NCI-H146 treated with DMSO at 0.1 percent for 48 hours (cell line): ENCODE results near the gene STMP1.
A peak's percentile ranks its signal among the peaks of the same experiment; 100 is the strongest.
"Not testable (repeated sequence)": the region's sequence is repeated elsewhere in the genome, so short reads cannot be mapped to it uniquely, and the experiment has no call there.

Experiments used
- DNase-seq: peaks from one replicate; lab custom pipeline; 2025; ENCODE audit not compliant: unreplicated experiment; lab: John Stamatoyannopoulos, UW

STMP1 gene

DNA sequence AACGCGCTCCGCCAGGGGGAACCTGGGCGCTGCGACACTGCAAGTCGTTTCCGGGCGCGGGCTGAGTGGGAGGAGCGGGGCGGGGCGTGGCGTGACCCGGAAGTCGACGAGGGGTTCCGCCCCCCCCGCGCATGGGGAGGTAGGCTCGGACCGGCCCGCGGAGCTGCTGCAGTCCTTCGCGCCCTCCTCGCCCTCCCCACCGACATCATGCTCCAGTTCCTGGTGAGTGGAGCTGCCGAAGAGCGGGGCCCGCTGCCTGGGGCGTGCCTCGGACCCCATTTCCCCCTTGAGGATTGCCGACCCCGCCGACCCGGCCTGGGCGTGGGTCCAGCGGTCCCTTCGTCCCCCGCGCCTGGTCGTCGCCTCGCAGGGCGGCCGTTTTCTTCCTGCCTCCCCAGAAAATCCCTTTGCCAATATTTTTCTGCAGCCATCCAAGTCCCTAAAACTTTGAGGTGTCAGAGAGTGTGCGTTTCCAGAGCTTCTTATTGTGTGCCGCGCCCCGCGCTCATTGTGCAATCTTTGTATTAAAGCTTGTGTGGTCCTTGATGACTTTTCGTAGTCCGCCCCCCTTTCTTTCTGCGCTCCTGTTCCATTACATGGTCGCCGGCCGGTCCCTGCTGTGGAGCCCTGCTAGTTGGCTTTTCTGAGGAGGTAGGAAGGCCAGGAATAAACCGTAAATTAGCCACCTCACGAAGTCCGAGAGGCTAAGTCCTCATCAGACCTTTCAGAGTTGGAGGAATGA, at the start of gene STMP1:
Gene STMP1 (plus strand): TSS at position 142 of the 742 bp plus-strand sequence.
- peak; percentile 72 for DNase-seq

DNA sequence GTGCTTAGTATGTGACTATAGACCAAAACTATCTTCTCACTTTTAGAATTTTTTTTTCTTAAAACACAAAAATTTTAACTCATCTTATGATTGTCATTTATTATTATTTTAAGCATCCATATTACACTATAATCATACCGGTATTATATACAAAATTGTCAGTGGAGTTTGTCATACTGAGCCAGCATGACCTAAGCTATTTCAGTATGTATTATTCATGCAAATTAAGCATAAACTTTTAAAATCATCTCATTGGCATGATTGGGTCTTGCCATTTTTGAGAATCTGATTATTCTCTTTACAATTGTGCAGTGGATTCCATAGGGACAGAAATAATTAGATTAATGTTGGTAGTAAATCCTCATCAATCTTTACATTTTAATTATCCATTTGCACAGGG, 46.2 kb upstream of the STMP1 start:
- DNase-seq, result no peak

DNA sequence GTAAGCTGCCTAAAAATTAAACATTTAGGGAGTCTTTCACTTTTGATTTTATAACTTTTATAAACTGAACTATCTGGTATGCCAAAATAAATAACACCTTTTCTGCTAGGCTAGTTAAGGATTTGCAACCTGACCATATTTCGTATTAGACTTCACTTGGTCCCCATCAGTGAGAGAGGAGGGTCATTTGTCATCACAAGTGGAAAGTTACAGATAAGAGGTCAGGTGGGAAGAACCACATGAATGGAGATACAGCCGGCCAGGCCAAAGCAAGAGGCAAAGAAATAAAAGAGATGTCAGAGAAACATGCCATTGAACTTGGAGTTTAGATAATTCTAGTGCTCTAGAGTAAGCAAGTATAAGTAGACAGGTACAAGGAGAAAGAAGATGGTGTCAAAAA, 44.5 kb upstream of the STMP1 start:
- DNase-seq, result no peak

DNA sequence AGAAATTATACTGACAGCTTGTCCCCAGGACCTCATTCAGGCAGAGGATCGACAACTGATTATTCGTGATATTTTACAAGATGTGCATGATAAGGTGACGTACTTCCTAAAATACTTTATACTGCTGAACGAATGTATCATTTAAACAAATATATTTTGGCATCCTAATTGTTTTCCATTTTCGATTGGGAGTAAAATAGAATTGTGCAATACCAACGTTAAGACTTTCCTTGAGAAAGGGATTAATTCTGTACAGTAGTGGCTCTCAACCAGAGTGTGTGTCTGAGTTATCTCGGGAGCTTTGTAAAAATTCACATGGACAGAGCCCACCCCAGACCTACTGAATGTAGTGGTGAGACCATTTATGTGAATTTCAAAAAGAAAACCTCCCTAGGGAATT, 43.8 kb upstream of the STMP1 start:
- no peak for DNase-seq

DNA sequence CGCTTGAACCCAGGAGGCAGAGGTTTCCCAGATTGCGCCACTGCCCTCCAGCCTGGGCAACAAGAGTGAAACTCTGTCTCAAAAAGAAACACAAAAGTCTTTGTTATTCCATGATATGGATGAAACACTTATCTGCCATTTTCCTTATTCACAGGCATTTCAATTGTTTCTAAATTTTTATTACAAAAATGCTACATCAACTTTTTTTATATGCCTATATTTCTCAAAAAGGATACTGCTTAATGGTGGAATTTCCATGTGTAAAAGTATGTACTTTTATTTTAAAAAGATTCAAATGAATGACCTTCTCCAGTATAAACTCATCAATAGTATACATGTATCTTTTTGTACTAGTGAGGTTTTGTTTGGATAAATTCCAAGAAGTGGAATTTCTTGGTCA, 41.9 kb upstream of the STMP1 start:
- DNase-seq, result no peak

DNA sequence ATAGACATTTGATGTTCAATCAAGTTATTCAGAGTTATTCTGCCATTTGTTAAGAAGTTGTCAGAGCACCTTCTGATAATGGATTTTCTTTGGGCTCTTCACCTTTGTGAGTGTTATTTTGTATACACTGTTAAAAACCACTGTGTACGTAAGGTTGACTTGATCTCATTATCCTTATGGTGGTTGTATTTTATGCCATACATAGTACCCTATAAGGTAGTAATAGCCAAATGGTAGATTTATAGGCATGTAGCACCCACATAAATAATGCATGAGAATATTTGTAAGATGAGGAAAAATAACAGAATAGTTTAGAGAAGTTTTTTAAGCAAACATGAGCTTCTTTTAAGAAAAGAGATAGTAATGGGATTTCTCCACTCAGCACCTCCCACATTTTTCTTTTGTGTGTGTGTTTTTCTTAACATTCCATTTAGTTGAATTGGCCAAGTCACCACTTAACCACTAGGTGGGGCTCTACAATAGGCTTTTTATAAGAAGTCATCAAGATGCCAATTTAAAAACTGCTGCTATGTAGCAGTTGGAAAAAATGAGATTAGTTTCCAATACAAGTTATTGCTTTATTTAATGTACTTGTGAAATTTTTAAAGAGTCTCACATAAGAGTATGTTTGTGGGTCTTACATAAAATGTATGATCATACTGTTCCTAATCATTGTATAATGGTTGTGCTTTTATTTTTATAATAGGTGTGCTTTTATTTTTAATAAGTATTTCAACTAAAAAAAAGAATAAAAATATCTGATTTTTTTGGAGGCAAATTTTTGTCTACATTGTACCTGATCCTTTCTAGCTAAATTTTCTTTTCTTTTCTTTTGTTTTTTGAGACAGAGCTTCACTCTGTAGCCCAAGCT, 41.1 kb upstream of the STMP1 start:
- DNase-seq, result peak; percentile 54

DNA sequence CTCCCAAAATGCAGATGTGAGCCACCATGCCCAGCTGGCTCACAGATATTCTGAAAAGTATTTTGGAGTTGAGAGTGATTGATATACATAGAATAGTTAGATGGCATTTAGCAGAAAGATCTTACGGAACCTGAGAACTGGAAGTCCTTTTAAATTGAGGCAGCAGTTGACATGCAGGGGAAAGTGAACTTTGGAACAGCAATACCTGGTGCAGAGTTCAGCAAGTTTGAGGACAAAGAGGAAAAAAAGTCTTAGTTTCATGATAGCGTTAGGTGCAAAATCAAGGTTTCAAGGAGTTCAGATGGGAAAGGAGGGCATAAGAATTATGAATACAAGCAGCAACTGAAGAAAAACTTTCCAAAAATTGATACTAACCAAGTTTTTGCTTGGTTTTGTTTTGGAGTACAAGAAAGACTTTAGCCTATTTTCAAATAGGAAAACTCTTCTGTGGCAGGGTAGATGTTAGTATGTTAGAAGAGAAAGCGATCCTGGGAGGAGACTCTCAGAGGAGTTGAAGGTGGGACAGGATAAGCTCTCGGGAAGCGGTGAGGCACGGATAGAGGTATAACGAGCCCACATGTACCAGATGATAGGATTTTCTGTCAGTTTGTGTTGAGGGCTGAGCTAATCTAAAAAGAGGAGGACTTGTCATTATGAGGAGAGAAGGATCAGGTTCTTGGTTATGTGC, 28.0 kb upstream of the STMP1 start:
- DNase-seq, result no peak

DNA sequence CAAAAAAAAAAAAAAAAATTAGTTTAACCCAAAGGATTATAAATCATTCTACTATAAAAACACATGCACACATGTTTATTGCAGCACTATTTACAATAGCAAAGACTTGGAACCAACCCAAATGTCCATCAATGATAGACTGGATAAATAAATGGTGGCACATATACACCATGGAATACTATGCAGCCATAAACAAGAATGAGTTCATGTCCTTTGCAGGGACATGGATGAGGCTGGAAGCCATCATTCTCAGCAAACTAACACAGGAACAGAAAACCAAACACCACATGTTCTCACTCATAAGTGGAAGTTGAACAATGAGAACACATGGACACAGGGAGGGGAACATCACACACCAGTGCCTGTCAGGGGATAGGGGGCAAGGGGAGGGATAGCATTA, 22.6 kb upstream of the STMP1 start:
- not testable (repeated sequence) for DNase-seq

DNA sequence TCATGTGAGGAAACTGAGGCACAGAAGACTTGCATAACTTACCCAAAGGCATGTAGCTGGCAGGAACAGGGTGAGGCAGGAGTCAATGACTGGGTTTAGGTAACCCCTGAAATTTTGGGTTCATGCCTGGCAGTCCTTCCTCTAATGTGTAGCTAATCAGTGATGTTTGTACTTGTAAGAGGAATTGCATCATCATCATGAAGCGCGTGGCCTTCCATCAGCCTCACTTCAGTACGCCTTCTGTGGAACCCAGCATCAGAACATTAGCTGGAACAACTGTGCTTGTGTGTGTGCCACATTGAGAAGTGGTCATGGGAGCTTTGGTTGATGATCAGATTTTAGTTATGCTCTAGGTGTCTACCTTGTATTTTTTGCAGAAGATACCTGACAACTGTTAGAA, 18.2 kb upstream of the STMP1 start:
- DNase-seq, result no peak

DNA sequence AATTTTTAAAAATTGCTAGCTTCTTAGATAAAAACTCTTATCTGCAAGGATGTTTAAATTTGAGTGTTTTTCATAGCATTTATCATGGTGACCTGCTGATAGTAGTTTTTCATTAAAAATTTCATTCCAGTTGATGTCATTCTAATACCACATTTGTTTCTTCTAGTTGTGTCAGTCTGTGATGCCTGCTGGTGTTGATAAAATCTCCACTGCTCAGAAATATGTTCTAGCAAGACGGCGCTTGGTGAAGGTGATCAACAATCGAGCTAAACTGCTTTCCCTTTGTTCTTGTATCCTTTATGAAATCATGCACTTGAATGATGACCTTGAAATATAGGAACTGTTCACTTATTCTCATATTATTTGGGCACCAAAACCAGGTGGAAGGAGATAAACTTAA, 17.6 kb upstream of the STMP1 start:
- no peak for DNase-seq

DNA sequence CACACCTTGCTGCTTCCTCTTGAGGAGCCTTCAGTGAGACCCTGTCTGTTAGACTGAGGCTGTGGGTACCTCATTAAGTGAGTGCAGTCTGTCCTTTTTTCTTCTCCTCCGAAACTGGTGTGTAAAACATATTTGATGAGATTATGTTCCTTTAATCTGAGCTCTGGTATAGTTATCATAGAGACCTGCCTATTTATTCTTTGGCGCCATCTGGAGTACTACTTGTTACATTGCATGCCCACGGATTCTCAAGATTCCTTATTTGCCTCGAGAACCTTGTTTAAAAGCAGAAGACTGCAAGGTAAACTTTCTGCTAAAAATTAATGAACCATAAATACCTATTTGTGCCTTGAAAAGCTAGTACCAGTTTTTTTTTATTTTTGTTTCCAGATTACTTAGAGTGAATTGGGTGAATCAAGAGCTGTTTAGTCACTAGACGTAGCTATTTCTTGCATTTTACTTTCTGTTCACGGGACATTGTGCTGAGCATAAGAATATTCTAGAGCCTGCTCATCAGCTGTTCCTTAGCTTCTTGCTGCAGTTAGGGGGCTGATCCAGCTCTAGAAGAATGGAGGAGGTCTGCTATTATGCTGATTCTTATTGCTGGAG, 16.9 kb upstream of the STMP1 start:
- peak; percentile 34 for DNase-seq

DNA sequence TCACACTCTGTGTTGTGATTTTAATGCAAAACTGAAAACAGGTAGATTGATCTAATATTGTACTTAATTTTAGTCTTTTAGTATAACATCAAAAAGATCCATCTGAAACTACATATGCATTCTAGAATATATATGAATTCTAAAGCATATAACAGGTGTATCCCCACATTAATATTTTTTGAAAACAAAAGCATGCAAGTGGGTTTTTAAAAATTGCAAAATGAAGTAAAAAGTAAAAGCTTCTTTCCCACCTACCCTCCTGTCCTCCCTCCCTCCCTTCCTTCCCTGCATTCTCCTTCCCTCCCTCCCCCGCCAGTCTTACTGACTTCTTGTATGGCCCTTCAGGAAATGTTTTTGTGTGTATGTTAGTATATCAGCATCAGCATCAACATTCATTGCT, 14.6 kb upstream of the STMP1 start:
- DNase-seq, result no peak

DNA sequence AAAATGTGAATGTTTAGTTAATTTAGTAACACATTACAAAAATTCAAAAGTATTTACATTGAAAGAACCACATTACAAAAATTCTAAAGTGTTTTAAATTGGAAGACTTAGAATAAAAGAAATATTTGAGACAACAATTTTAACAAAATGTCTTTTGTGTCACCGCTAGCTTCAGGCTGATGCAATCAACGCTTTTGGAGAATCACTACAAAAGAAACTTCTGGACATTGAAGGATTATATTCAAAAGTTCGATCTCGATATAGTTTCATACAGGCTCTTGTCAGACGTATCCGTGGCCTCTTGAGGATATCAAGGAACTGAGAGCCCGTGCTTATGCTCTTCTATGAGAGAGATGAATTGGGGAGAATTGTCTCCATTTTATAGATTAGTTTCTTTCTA, 14.1 kb upstream of the STMP1 start:
- no peak for DNase-seq

DNA sequence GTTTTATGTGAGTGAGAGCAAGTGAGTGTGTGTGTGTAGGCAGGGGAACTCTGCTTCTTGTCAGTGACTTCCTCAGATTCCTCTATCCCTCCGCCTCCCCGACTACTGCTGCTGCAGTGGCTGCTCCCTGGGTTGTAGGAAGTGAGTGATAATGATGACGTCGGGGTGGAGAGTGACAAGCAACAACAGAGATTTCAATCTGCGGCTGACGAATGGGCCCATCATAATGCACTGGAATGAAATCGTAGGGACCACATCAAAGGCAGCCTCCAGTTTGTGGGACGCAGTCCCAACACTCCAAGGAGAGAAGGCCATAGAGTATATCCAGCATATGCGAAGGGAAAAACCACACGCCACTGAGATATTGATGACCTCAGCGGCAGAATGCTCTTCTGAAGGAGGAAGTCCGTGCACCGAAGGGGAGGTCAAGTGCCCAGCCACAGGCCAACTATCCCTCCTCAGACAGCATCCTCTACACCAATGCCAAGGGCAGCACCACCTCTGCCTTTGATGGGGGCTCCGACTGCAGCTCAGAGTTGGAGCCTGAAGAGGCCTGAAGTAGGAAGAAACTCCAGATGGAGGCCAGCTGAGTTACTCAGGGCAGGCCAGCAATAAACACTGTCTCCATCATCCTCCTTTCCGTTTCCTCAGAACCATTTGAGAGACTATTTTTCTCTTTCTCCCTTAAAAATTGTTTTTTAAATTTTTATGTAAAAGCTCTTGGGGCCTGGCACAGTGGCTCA, 11.3 kb upstream of the STMP1 start:
- DNase-seq, result no peak

DNA sequence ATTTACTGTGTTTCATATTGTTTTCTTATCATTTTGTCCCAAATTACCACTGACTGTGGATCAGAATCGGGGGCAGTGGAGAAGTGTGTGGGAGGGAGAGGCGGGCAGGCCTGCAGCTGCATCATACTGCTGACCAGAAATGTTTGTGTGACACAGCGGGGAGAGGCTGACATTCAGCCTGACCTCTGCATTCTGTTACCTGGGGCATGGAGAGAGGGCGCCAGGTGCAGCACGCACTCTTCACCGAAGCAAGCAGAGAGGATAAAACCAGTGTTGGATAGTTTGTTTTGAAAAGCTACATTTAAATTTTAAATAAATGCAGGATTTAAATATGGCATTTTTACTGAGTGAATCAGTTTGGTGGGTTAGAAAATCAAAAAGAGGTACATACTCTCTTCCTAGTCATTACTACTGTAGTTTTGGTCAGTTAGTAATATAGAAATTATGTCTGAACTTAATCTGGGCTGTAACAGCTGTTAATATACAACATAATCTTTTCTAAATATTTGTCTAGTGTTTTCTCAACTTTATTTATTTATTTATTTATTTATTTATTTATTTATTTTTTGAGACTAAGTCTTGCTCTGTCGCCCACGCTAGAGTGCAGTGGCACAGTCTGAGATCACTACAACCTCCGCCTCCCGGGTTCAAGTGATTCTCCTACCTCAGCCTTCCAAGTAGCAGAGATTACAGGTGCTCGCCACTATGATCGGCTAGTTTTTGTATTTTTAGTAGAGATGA, 8.8 kb upstream of the STMP1 start:
- DNase-seq, result peak; percentile 88

DNA sequence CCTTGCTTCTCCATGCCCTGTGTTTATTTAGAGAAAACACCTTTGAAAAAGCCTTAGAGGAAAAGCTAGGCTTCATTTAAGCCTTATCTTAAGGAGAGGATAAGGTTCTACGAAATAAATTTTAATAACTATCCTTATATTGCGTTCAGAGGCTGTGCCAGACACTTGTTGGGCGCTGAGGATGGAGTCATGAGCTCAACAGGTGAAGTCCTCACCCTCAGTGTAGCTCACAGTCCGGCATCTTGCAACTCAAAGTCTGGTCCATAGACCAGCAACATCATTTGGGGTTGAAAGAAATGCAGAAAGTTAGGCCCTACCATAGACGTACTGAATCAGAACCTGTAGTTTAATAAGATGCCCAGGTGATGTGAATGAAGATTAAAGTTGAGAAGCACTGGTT, 3.8 kb upstream of the STMP1 start:
- no peak for DNase-seq

DNA sequence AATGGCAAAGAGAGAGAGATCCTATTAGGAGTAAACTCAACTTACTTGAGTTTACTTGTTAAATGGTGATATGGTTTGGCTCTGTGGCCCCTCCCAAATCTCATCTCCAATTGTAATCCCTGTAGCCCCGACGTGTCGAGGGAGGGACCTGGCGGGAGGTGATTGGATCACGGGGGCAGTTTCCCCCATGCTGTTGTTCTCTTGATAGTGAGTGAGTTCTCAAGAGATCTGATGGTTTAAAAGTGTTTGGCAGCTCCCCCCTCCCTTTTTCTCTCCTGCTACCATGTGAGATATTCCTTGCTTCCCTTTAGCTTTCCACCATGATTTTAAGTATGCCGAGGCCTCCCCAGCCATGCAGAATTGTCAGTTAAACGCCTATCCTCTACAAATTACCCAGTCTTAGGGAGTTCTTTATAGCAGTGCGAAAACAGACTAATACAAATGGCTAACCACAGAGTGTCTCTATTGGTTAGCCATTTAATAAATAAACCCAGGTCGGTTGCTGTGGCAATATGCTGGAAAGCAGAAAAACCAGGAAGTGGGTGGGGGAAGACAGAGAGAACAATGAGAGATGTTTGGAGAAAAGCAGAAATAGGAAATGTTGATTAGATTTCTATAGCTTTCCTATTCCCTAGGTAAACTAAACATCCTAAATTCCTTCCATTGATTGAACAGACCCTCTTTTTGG, 3.0 kb upstream of the STMP1 start:
- DNase-seq, result peak; percentile 74

DNA sequence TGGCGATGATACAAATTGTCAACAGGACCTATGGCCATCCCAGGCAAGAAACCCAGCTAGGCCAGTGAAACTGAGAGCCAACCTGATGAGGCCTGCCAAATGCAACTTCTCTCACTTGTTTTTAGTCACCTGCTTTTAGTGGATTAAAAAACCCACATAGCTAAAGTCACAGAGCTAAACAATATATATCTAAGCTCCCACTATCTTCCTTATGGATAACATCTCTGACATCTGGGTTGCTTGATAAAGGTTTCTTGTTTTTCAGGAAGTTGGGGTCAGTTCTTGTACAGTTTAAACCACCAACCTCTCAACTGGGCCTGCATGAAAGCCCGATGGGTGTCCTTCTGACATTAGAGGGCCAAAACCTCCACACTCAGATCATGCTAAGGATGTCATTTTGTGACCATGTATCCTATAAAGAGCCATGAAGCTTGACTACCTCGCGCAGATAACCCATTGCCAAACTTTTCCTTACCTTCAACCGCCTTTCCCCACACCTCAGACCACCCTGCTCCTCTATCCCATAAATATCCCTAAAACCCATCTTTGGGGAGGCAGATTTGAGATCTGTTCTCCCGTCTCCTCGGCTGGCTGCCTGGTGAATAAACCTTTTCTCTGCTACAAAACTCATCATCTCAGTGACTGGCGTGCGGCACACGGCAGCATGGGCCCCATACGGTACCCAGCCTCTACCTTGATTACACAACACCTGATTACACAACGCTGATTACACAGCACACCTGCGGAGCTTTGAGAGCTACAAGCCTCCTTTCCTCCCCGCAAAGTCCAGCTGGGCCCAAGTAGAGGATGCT, 797 bp upstream of the STMP1 start:
- peak; percentile 73 for DNase-seq

DNA sequence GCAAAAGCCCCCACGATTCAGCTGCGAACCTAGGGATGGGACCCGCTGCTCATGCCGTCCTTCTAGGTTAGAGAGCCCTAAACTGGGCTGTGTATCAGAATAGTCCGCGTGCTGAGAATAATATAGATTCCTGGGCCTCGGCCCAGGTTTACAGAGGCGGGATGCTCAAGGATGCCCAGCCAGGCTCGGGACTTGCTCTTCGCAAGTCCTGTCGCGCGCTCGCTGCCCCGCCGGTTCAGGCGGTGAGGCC, 266 bp upstream of the STMP1 start:
- DNase-seq, result no peak
